HG02623 (cell line): ENCODE results near the gene SHROOM1.
A peak's percentile ranks its signal among the peaks of the same experiment; 100 is the strongest.

Source experiments
- ATAC-seq: cut with Tn5 transposase; IDR thresholded peaks from one replicate; pipeline ENCODE4 v1.9.1; 2021; ENCODE audit warnings: moderate library complexity; ENCODE audit not compliant: unreplicated experiment

SHROOM1 gene

GRCh38 chr5:132825033-132825833 is 5.2 kb downstream of the SHROOM1 start:
- no peak for ATAC-seq

GRCh38 chr5:132824426-132824825 is 6.0 kb downstream of the SHROOM1 start:
- no peak for ATAC-seq

- no peak for ATAC-seq
Measured at GRCh38 chr5:132823481-132824050, 6.9 kb downstream of the SHROOM1 start.

GRCh38 chr5:132822650-132823480 is 7.6 kb downstream of the SHROOM1 start:
- ATAC-seq = no peak

GRCh38 chr5:132821791-132822190 is 8.7 kb downstream of the SHROOM1 start:
- no peak for ATAC-seq

GRCh38 chr5:132821350-132821749 is 9.1 kb downstream of the SHROOM1 start:
- no peak for ATAC-seq

- peak; percentile 70 for ATAC-seq
Measured at GRCh38 chr5:132820162-132820754, 10.2 kb downstream of the SHROOM1 start.

GRCh38 chr5:132819468-132819867 is 11.0 kb downstream of the SHROOM1 start:
- no peak for ATAC-seq

- no peak for ATAC-seq
Measured at GRCh38 chr5:132817011-132817410, 13.4 kb downstream of the SHROOM1 start.

- ATAC-seq = no peak
Measured at GRCh38 chr5:132816554-132816953, 13.9 kb downstream of the SHROOM1 start.

- no peak for ATAC-seq
Measured at GRCh38 chr5:132816083-132816482, 14.4 kb downstream of the SHROOM1 start.

- no peak for ATAC-seq
Measured at GRCh38 chr5:132815454-132815853, 15.0 kb downstream of the SHROOM1 start.

- ATAC-seq = no peak
Measured at GRCh38 chr5:132814503-132815294, 15.7 kb downstream of the SHROOM1 start.

- no peak for ATAC-seq
Measured at GRCh38 chr5:132813599-132814502, 16.6 kb downstream of the SHROOM1 start.

- no peak for ATAC-seq
Measured at GRCh38 chr5:132812781-132813598, 17.5 kb downstream of the SHROOM1 start, which contains the start of gene SOWAHA. TSS of gene SOWAHA (plus strand) at chr5:132813302. CDS start at chr5:132813622, 320 bp downstream.

- no peak for ATAC-seq
Measured at GRCh38 chr5:132812123-132812765, 18.2 kb downstream of the SHROOM1 start.

GRCh38 chr5:132810605-132811004 is 19.8 kb downstream of the SHROOM1 start:
- ATAC-seq = no peak

GRCh38 chr5:132808866-132809265 is 21.6 kb downstream of the SHROOM1 start:
- no peak for ATAC-seq
